Nephron (organoid): Measurements from ENCODE around the gene DLGAP1.
"Not testable (repeated sequence)": the region's sequence is repeated elsewhere in the genome, so short reads cannot be mapped to it uniquely, and the experiment has no call there.

Source experiments
- H3K27ac Mint-ChIP-seq, 3 experiments: 2 replicates each; pipeline ENCODE4 v1.8.0; 2020; ENCODE audit warnings: mixed read lengths in 3 of 3, mild to moderate bottlenecking in 2 of 3, moderate library complexity in 1 of 3
- H3K27me3 Mint-ChIP-seq: 2 replicates; pipeline ENCODE4 v1.8.0; 2021; ENCODE audit warnings: low read depth, mild to moderate bottlenecking, moderate library complexity, mixed read lengths
- H3K36me3 Mint-ChIP-seq: 2 replicates; pipeline ENCODE4 v1.8.0; 2020; ENCODE audit warnings: low read depth, mixed read lengths
- H3K4me1 Mint-ChIP-seq: 2 replicates; pipeline ENCODE4 v1.8.0; 2020; ENCODE audit warnings: mixed read lengths
- H3K4me3 Mint-ChIP-seq, 3 experiments: 2 replicates each; pipeline ENCODE4 v1.8.0; 2020; ENCODE audit warnings: mild to moderate bottlenecking in 3 of 3, mixed read lengths in 3 of 3, moderate library complexity in 2 of 3
- H3K9me3 Mint-ChIP-seq: 2 replicates; pipeline ENCODE4 v1.8.0; 2020; ENCODE audit warnings: mixed read lengths
- CTCF ChIP-seq, 3 experiments: fragments of 200-600 bp; sonication (generic); IDR thresholded peaks; one replicate each; pipeline ENCODE4 v1.5.0; 2021; ENCODE audit warnings: antibody characterized with exemption in 3 of 3; ENCODE audit not compliant: unreplicated experiment in 3 of 3

DLGAP1 gene

DNA sequence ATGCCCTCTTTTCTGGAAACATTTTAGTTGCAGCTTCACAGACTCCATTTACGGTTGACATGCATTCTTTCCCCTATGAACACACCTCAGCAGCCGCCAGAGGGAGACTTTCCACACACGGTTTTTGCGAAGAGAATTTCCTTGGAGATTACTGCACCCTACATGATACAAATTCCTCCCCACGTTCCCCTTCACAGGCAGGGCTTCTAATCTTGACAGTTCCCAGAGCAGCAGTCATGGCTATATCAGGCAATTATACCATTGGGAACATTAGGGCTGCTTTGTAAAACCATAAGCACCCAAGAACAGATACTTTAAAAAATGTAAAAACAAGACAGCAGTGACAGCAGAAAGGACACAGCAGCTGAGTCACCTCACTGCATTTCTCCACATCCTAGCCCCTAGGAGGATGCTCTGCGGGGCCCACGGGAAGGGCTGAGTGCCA, 751.4 kb downstream of the DLGAP1 start:
- Mint-ChIP-seq H3K4me3 (peak overlapping the region in 1 of 3 experiments; percentile 11), H3K9me3 (peaks cover 3% of the 10 kb centered on the region), H3K27ac (peak overlapping the region; percentile 65 to 82 (median 75)), H3K27me3 (peaks cover 8% of the 10 kb centered on the region), H3K36me3 (peaks cover 3% of the 10 kb centered on the region), H3K4me1 (peaks cover 26% of the 10 kb centered on the region)
- peak; percentile 69 to 79 (median 78) for TF ChIP-seq CTCF (IDR thresholded peaks at IDR 0.05; ENCODE audit: unreplicated experiment in 3 of 3)

- H3K4me1 Mint-ChIP-seq = peaks cover 26% of the 10 kb centered on the region
- H3K9me3 Mint-ChIP-seq = peaks cover 26% of the 10 kb centered on the region
- not testable (repeated sequence) for H3K27ac Mint-ChIP-seq, H3K27me3 Mint-ChIP-seq, H3K4me3 Mint-ChIP-seq, H3K36me3 Mint-ChIP-seq
These were observed 755.2 kb downstream of the DLGAP1 start for GRCh38 chr18:3699707-3700567.

GRCh38 chr18:3694030-3694778, 760.9 kb downstream of the DLGAP1 start:
- not testable (repeated sequence) for H3K27me3 Mint-ChIP-seq, H3K36me3 Mint-ChIP-seq, H3K4me3 Mint-ChIP-seq, H3K4me1 Mint-ChIP-seq
- H3K9me3 Mint-ChIP-seq = peaks cover 24% of the 10 kb centered on the region
- H3K27ac Mint-ChIP-seq = peak overlapping the region in 1 of 3 experiments; percentile 60

DNA sequence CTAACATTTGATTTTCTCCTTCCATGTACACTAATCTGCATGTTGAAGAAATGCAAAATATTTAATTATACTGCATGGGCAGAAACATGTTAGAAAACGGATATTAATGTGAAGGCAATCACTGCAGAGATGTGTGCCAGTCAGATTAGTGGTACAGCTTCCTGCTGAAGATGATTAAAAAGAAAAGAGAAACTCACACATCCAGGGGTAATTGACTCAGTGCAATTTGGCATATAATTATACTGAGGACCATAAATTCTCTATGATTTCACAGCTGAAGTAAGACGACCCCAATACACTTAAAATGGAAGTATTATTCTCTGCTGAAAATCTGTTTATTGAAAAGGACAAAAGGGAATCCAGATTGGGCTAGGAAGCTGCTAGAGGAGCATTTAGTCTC, 761.7 kb downstream of the DLGAP1 start:
- TF ChIP-seq CTCF (IDR thresholded peaks at IDR 0.05; ENCODE audit: unreplicated experiment in 3 of 3) = no peak
- H3K4me1 Mint-ChIP-seq = peaks cover 12% of the 10 kb centered on the region
- no peaks in the 10 kb centered on the region for H3K36me3 Mint-ChIP-seq
- peak overlapping the region; percentile 33 to 83 (median 78) for H3K27ac Mint-ChIP-seq
- no peak overlapping the region for H3K4me3 Mint-ChIP-seq
- no peaks in the 10 kb centered on the region for H3K27me3 Mint-ChIP-seq
- H3K9me3 Mint-ChIP-seq = peaks cover 19% of the 10 kb centered on the region

- Mint-ChIP-seq H3K4me3 (no peak overlapping the region), H3K27ac (peak overlapping the region; percentile 78 to 83 (median 82)), H3K4me1 (peaks cover 16% of the 10 kb centered on the region), H3K36me3 (no peaks in the 10 kb centered on the region), H3K27me3 (no peaks in the 10 kb centered on the region), H3K9me3 (peaks cover 18% of the 10 kb centered on the region)
- TF ChIP-seq CTCF (IDR thresholded peaks at IDR 0.05; ENCODE audit: unreplicated experiment in 3 of 3) = no peak
These were observed 762.4 kb downstream of the DLGAP1 start for GRCh38 chr18:3692691-3693090.

- no peaks in the 10 kb centered on the region for H3K27me3 Mint-ChIP-seq
These were observed 762.9 kb downstream of the DLGAP1 start for GRCh38 chr18:3692113-3692621.

More at GRCh38 chr18:3692113-3692621, 762.9 kb downstream of the DLGAP1 start:
- no peak for TF ChIP-seq CTCF (IDR thresholded peaks at IDR 0.05; ENCODE audit: unreplicated experiment in 3 of 3)
- Mint-ChIP-seq H3K9me3 (peaks cover 14% of the 10 kb centered on the region), H3K36me3 (no peaks in the 10 kb centered on the region), H3K27ac (peak overlapping the region; percentile 78 to 83 (median 82)), H3K4me3 (no peak overlapping the region), H3K4me1 (peaks cover 16% of the 10 kb centered on the region)
